SU-DHL-6 (cell line): ENCODE data around the gene ARHGAP6.

Experiments used
- EZH2phosphoT487 ChIP-seq: fragments of 200-600 bp; sonication (generic), shearing (Covaris generic); conservative IDR thresholded peaks from 2 replicates; pipeline ENCODE4 v1.6.1; 2018; ENCODE audit warnings: mild to moderate bottlenecking, antibody characterized with exemption, low read length, moderate library complexity, mixed read lengths
- TF ChIP-seq, protein P1 (sequence below): fragments of 200-600 bp; sonication (generic); IDR thresholded peaks from one replicate; pipeline ENCODE4 v1.5.1; 2017; ENCODE audit warnings: antibody characterized with exemption, mild to moderate bottlenecking, low read length, moderate library complexity; ENCODE audit not compliant: insufficient read depth, poor library complexity, severe bottlenecking

DNA sequence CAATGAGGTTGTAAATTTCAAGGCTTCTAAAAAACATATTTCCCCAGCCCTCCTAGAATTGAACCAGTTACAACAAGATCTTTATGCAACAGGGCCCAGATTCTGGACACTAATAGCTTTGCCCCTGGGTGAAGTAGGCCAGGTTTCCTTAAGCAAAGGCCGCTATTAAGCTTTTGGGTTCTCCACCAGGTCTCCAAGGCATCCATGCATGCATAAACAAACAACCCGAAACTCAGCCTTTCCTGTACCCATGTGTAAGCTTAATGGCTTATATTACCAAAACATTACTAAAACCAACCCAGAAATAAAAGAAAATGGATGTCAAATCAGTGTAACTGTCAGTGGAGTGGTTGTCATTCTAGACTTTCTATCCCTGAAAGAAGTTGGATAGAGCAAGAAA is 137.1 kb downstream of the ARHGAP6 start:
- TF ChIP-seq, protein P1, sequence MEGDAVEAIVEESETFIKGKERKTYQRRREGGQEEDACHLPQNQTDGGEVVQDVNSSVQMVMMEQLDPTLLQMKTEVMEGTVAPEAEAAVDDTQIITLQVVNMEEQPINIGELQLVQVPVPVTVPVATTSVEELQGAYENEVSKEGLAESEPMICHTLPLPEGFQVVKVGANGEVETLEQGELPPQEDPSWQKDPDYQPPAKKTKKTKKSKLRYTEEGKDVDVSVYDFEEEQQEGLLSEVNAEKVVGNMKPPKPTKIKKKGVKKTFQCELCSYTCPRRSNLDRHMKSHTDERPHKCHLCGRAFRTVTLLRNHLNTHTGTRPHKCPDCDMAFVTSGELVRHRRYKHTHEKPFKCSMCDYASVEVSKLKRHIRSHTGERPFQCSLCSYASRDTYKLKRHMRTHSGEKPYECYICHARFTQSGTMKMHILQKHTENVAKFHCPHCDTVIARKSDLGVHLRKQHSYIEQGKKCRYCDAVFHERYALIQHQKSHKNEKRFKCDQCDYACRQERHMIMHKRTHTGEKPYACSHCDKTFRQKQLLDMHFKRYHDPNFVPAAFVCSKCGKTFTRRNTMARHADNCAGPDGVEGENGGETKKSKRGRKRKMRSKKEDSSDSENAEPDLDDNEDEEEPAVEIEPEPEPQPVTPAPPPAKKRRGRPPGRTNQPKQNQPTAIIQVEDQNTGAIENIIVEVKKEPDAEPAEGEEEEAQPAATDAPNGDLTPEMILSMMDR = no peak
- TF ChIP-seq EZH2phosphoT487 = no peak
